ENCODE results near the gene IQGAP2. TPM values are rescaled to one million over a fixed set of nuclear protein-coding genes. Genes with fewer than 3 reads are reported as not detected.

The IQGAP2 gene
- total RNA-seq, 2 donors from 2014 or later: 15.3 to 17.6 TPM

- TF ChIP-seq CTCF (IDR thresholded peaks at IDR 0.05): no peak
- H3K4me1 ChIP-seq (ENCODE audit: control insufficient read depth in 1 of 2, low read depth in 2 of 2): no peaks in the 10 kb centered on the region
- DNase-seq (ENCODE audit: low spot score) (no peak), ATAC-seq (ENCODE audit: insufficient number of reproducible peaks, low FRiP score, low read depth) (no peak)
- no peaks in the 10 kb centered on the region for H3K27me3 ChIP-seq (replicated peaks; ENCODE audit: insufficient read depth)
- H3K9me3 ChIP-seq: no peaks in the 10 kb centered on the region
- no peaks in the 10 kb centered on the region for H3K36me3 ChIP-seq
- no peak overlapping the region for H3K27ac ChIP-seq
- H3K4me3 ChIP-seq: no peak overlapping the region
Observed at GRCh38 chr5:76445063-76445462, 42.0 kb downstream of the IQGAP2 start.

GRCh38 chr5:76445830-76446229 is 42.7 kb downstream of the IQGAP2 start:
- H3K9me3 ChIP-seq: no peaks in the 10 kb centered on the region
- TF ChIP-seq CTCF (IDR thresholded peaks at IDR 0.05): no peak
- H3K27ac ChIP-seq: no peak overlapping the region
- H3K4me3 ChIP-seq: no peak overlapping the region
- H3K27me3 ChIP-seq (replicated peaks; ENCODE audit: insufficient read depth): no peaks in the 10 kb centered on the region
- H3K4me1 ChIP-seq (ENCODE audit: control insufficient read depth in 1 of 2, low read depth in 2 of 2): no peaks in the 10 kb centered on the region
- no peaks in the 10 kb centered on the region for H3K36me3 ChIP-seq
- no peak for DNase-seq (ENCODE audit: low spot score)
- ATAC-seq (ENCODE audit: insufficient number of reproducible peaks, low FRiP score, low read depth): no peak

DNA sequence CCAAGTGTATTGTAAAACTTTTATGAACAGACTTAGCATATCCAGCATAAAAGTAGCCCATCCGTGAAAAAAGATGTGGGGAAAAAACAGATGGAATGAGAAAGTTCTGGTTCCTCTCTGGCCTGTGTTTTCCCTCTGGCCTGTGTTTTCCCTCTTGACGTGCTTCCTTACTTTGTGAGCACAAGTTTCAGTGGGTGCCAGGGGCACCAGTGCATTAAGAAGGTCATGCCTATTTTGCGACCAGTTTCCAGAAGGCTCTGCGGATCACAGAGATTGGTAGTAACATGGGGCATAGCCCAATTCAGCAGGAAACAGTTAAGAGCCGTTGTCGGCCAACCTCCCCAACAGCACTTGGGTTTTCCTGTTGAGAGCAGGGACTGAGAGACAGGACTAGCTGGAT is 43.7 kb downstream of the IQGAP2 start:
- DNase-seq (ENCODE audit: low spot score) (no peak), ATAC-seq (ENCODE audit: insufficient number of reproducible peaks, low FRiP score, low read depth) (no peak)
- Histone ChIP-seq H3K9me3 (no peaks in the 10 kb centered on the region), H3K27ac (no peak overlapping the region), H3K4me1 (ENCODE audit: control insufficient read depth in 1 of 2, low read depth in 2 of 2) (no peaks in the 10 kb centered on the region), H3K27me3 (replicated peaks; ENCODE audit: insufficient read depth) (no peaks in the 10 kb centered on the region), H3K4me3 (no peak overlapping the region), H3K36me3 (no peaks in the 10 kb centered on the region)
- TF ChIP-seq CTCF (IDR thresholded peaks at IDR 0.05): no peak

- Histone ChIP-seq H3K9me3 (no peaks in the 10 kb centered on the region), H3K36me3 (no peaks in the 10 kb centered on the region), H3K27me3 (replicated peaks; ENCODE audit: insufficient read depth) (no peaks in the 10 kb centered on the region), H3K4me1 (ENCODE audit: control insufficient read depth in 1 of 2, low read depth in 2 of 2) (no peaks in the 10 kb centered on the region), H3K4me3 (no peak overlapping the region), H3K27ac (no peak overlapping the region)
- DNase-seq (ENCODE audit: low spot score) (no peak), ATAC-seq (ENCODE audit: insufficient number of reproducible peaks, low FRiP score, low read depth) (no peak)
- TF ChIP-seq CTCF (IDR thresholded peaks at IDR 0.05): no peak
Observed at GRCh38 chr5:76449606-76450005, 46.5 kb downstream of the IQGAP2 start.

- Histone ChIP-seq H3K27ac (no peak overlapping the region), H3K9me3 (no peaks in the 10 kb centered on the region), H3K4me1 (ENCODE audit: control insufficient read depth in 1 of 2, low read depth in 2 of 2) (no peaks in the 10 kb centered on the region), H3K4me3 (no peak overlapping the region), H3K27me3 (replicated peaks; ENCODE audit: insufficient read depth) (no peaks in the 10 kb centered on the region), H3K36me3 (no peaks in the 10 kb centered on the region)
- TF ChIP-seq CTCF (IDR thresholded peaks at IDR 0.05): no peak
- ATAC-seq (ENCODE audit: insufficient number of reproducible peaks, low FRiP score, low read depth) (no peak), DNase-seq (ENCODE audit: low spot score) (no peak)
Observed at GRCh38 chr5:76450054-76450453, 47.0 kb downstream of the IQGAP2 start.
